GM12874 (cell line): ENCODE data around the gene EML6.

ENCODE experiments used
- TF ChIP-seq, protein P1 (sequence below): IDR thresholded peaks from 2 replicates; pipeline ENCODE4 v1.5.1; 2011; ENCODE audit warnings: low read depth, mild to moderate bottlenecking, control low read depth, low read length, moderate library complexity; ENCODE audit not compliant: insufficient read depth

Gene EML6

DNA sequence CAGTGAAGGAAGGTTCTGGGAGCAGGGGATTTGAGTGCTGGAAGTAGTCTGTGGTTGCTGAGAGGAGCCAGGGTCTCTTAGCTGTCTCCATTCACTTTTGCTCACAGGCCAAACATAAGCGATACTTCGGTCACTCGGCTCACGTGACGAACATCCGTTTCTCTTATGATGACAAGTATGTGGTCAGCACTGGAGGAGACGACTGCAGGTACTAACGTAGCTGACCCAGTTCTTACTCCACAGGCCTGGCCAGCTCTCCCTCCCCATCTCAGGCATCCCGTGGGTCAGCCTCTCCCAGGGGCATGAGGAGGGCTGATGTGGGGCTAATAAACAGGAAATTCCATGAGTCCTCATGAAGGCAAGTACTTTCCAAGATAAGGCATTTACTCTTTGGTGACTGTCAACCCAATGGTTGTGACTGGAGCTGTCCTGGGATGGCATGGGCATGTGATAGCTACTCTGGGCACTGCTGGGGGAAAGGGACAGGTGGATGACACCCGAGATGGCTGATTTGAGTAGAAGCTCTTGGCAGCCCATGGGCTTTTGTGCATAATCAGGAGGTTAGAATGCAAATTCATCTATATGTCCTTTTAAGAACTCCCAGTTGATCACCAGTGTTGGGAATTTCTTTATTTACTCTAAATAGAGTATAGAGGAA is 245.2 kb downstream of the EML6 start:
- TF ChIP-seq, protein P1, sequence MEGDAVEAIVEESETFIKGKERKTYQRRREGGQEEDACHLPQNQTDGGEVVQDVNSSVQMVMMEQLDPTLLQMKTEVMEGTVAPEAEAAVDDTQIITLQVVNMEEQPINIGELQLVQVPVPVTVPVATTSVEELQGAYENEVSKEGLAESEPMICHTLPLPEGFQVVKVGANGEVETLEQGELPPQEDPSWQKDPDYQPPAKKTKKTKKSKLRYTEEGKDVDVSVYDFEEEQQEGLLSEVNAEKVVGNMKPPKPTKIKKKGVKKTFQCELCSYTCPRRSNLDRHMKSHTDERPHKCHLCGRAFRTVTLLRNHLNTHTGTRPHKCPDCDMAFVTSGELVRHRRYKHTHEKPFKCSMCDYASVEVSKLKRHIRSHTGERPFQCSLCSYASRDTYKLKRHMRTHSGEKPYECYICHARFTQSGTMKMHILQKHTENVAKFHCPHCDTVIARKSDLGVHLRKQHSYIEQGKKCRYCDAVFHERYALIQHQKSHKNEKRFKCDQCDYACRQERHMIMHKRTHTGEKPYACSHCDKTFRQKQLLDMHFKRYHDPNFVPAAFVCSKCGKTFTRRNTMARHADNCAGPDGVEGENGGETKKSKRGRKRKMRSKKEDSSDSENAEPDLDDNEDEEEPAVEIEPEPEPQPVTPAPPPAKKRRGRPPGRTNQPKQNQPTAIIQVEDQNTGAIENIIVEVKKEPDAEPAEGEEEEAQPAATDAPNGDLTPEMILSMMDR: no peak

DNA sequence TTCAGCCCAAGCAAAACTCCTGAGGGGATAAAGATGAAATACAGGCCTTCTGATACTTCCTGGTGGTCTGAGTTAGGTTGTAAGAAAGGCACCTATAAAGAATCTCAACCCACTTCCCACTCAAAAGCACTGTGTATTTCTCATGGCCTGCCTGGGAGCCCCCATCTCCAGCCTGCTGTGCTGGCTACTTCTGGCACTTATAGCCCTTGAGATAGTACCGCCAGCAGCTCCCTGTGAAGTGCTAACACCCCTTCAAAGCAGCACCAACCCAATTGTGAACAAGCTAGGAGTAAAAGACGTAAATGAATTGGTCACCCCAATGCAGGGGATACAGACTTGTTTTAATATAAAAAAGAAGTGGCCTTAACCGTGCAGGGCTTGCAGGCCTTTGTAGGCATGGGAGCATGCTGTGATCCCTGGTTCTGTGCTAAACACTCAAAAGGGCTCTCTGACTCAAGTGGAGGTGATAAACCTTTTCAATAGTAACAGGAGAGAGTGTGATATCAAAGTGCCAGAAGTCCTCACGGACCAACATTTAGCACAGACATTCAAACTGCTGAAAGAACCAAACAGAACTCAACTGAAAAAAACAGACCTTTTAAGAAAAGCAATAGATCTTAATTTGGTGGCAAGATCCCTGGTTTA is 246.0 kb downstream of the EML6 start:
- TF ChIP-seq, protein P1: no peak

DNA sequence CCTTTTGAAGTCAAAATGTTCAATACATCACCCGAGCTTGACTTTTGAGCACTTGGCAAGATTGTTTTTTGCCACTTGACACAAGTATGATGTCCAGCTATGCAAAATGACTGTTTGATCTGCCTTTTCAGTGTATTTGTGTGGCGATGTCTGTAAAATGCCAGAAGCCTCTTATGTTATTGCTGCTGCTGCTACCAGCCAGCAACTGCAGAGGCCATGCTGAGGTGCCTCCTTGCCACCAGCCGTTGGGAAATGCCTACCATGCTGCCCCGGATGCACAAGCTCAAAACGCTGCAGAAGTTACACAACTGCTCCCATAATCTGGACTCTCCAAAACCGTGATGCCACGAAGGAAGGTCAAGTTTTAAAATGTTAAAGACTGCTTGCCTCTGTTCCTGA is 246.5 kb downstream of the EML6 start:
- TF ChIP-seq, protein P1: no peak

DNA sequence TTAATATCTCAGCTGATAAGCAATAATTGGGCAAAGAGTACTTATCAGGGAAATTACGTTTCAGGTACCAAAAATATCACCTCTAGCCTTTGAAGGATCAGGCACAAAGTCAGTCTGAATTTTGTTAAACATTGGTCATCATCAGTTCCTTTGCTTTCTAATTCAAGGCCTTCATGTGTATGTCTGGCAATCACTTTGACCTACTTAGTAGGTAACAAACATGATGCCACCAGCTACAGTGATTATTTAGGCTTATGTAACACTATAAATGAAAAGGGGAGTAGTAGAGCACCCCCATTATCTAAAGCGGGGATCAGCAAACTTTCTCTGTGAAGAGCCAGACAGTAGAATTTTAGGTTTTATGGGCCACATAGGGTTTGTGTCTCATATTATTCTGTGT is 251.7 kb downstream of the EML6 start:
- TF ChIP-seq, protein P1: no peak

DNA sequence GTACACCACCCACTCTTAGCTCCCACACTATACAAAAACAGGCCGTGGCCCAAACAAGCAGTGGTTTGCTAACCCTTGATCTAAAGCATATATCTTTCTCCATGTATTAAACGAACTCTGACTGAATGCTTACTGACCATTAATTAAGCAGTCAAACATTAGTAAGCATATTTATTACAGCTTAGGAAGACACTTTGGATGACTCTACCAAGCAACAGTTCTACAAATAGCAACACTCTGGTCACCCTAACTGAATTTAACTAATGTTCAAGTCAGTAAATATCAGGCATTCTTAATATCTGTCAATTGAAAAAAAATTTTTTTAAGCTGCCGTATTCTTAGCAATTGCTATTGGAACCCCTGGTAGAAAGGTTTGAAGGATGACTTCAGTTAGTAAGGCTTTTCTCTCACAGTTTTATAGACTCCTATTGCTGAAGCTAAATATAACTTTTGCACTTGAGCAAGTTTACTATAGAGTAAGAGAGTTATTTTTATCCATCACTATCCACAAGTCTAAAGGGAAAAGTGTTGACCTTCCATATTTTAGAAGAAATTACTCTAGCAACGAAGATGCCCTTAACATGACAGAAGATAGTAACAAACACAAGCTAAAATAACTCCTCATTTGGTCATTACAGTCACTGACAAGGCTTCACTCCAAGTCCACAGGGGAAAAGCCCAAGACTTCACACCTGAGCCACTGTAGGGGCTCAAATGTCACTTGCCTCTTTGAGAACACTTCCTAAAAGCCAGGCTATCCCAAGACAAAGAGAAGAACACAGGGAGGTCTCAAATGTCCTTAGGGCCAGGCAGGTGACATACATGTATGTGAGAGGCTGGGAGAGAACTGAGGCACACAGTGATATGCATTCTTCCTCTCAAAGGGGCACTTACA is 252.4 kb downstream of the EML6 start:
- TF ChIP-seq, protein P1: no peak

DNA sequence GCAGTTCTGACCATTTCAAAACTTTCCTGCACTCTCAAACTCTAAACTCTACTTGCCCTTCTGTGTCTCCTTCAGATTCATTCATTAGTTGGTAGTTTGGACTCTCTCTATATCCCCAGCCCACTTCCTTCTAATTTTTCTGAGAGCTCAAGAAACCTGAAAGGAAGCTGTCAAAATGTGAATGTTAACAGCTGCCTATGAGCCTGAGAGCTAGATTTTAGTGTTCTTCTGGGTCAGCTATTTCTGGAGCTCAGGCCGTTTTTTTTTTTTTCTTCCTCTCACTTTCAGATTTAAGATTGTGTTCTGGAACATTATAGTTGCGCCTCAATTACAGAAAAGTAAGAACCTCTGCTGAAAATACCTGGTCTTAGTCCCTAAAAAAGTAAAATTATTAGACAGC is 253.7 kb downstream of the EML6 start:
- TF ChIP-seq, protein P1: no peak
